ENCODE measurements around the gene EHBP1. TPM values are rescaled to one million over a fixed set of nuclear protein-coding genes. Genes with fewer than 3 reads are reported as not detected.
A peak's percentile ranks its signal among the peaks of the same experiment; 100 is the strongest.

The EHBP1 gene
- total RNA-seq, 1 experiment from 2014 or later = 32.1 TPM

GRCh38 chr2:63000801-63001200, 295.3 kb downstream of the EHBP1 start:
- POLR2A ChIA-PET (ENCODE audit: low non-redundant PET) = no interaction called here
- no TSS peak for BruUV-seq (replicated peaks)

GRCh38 chr2:63001576-63001975, 296.1 kb downstream of the EHBP1 start:
- no peak for DNase-seq (ENCODE audit: low spot score)
- POLR2A ChIA-PET (ENCODE audit: low non-redundant PET) = no interaction called here

More at GRCh38 chr2:63000801-63001200, 295.3 kb downstream of the EHBP1 start:
- DNase-seq (ENCODE audit: low spot score) = peak; percentile 38
- no peak overlapping the region for H3K27ac ChIP-seq (ENCODE audit: low read depth, low read length, poor library complexity, severe bottlenecking)
- H3K4me1 ChIP-seq (ENCODE audit: insufficient read depth, low read length, poor library complexity, severe bottlenecking) = peaks cover 20% of the 10 kb centered on the region
- H3K36me3 ChIP-seq (ENCODE audit: insufficient read depth, low read length, poor library complexity, severe bottlenecking) = peaks cover 4% of the 10 kb centered on the region
- no peaks in the 10 kb centered on the region for H3K27me3 ChIP-seq (replicated peaks; ENCODE audit: insufficient read depth, low read depth, low read length, poor library complexity)
- intact Hi-C loops (cut with micrococcal nuclease; ENCODE audit: unreplicated experiment) = no loop called here
- no peak overlapping the region for H3K4me3 ChIP-seq (ENCODE audit: low read depth, low read length, poor library complexity, severe bottlenecking)
- no peak for TF ChIP-seq EZH2 (IDR thresholded peaks at IDR 0.05; ENCODE audit: borderline replicate concordance, low read depth, low read length, poor library complexity, severe bottlenecking)
- no peak for TF ChIP-seq CTCF (conservative IDR thresholded peaks at IDR 0.05; ENCODE audit: low read depth, low read length)
- no peaks in the 10 kb centered on the region for H3K9me3 ChIP-seq (ENCODE audit: low read depth, low read length, poor library complexity, severe bottlenecking)
- CTCF ChIA-PET = interaction anchor here (0.6 kb wide), 1 partner anchor 1024 kb away, joined by 4 read pairs; no protein-coding TSS in a partner anchor

GRCh38 chr2:63003351-63003750, 297.8 kb downstream of the EHBP1 start:
- peak; percentile 59 for DNase-seq (ENCODE audit: low spot score)
- H3K27ac ChIP-seq (ENCODE audit: low read depth, low read length, poor library complexity, severe bottlenecking) = no peak overlapping the region
- TF ChIP-seq EZH2 (IDR thresholded peaks at IDR 0.05; ENCODE audit: borderline replicate concordance, low read depth, low read length, poor library complexity, severe bottlenecking) (no peak), CTCF (conservative IDR thresholded peaks at IDR 0.05; ENCODE audit: low read depth, low read length) (no peak)
- no peak overlapping the region for H3K4me3 ChIP-seq (ENCODE audit: low read depth, low read length, poor library complexity, severe bottlenecking)
- H3K36me3 ChIP-seq (ENCODE audit: insufficient read depth, low read length, poor library complexity, severe bottlenecking) = peaks cover 4% of the 10 kb centered on the region
- intact Hi-C loops (cut with micrococcal nuclease; ENCODE audit: unreplicated experiment) = no loop called here
- peaks cover 20% of the 10 kb centered on the region for H3K4me1 ChIP-seq (ENCODE audit: insufficient read depth, low read length, poor library complexity, severe bottlenecking)
- BruUV-seq (replicated peaks) = no TSS peak
- H3K27me3 ChIP-seq (replicated peaks; ENCODE audit: insufficient read depth, low read depth, low read length, poor library complexity) = no peaks in the 10 kb centered on the region
- CTCF ChIA-PET = no interaction called here
- no peaks in the 10 kb centered on the region for H3K9me3 ChIP-seq (ENCODE audit: low read depth, low read length, poor library complexity, severe bottlenecking)
- POLR2A ChIA-PET (ENCODE audit: low non-redundant PET) = no interaction called here

More at GRCh38 chr2:63001576-63001975, 296.1 kb downstream of the EHBP1 start:
- no TSS peak for BruUV-seq (replicated peaks)
- TF ChIP-seq EZH2 (IDR thresholded peaks at IDR 0.05; ENCODE audit: borderline replicate concordance, low read depth, low read length, poor library complexity, severe bottlenecking) (no peak), CTCF (conservative IDR thresholded peaks at IDR 0.05; ENCODE audit: low read depth, low read length) (no peak)
- H3K27me3 ChIP-seq (replicated peaks; ENCODE audit: insufficient read depth, low read depth, low read length, poor library complexity) = no peaks in the 10 kb centered on the region
- H3K4me3 ChIP-seq (ENCODE audit: low read depth, low read length, poor library complexity, severe bottlenecking) = no peak overlapping the region
- peaks cover 4% of the 10 kb centered on the region for H3K36me3 ChIP-seq (ENCODE audit: insufficient read depth, low read length, poor library complexity, severe bottlenecking)
- H3K9me3 ChIP-seq (ENCODE audit: low read depth, low read length, poor library complexity, severe bottlenecking) = no peaks in the 10 kb centered on the region
- peaks cover 20% of the 10 kb centered on the region for H3K4me1 ChIP-seq (ENCODE audit: insufficient read depth, low read length, poor library complexity, severe bottlenecking)
- no peak overlapping the region for H3K27ac ChIP-seq (ENCODE audit: low read depth, low read length, poor library complexity, severe bottlenecking)
- CTCF ChIA-PET = no interaction called here
- intact Hi-C loops (cut with micrococcal nuclease; ENCODE audit: unreplicated experiment) = no loop called here
